Measurements from ENCODE around the gene EXOC2.
"Not testable (repeated sequence)": the region's sequence is repeated elsewhere in the genome, so short reads cannot be mapped to it uniquely, and the experiment has no call there.

Gene EXOC2

DNA sequence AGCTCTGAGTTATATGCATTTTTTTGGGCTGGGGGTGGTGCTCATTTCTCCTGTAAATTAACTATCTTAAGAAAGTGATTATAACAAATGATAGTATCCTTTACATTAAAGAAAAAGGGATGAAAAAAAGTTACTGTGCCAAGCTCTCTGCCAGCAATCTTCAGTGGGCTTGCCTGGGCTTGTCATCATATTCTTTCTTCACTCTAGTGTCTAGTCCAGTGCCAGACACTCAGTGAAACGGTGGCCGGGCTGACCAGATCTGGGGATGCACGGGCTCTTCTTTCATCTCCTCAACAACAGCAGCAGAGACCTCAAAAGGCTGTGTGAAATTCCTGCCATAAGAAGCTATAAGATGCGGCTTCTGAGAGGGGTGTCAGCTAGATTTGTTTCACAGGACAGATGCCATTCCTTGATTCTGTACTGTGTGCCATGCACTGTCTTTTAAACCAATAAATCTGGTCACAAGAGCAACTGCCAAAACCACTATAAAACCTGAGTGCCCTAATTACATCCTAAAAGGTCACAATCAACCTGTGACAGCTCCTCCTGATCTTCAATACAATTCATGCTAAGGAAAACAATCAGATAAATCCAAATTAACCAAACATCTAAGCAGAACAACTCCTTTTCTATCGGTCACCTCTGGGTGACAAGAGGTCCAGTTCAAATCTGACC is 12.1 kb downstream of the EXOC2 start:
- no peak for FAIRE-seq

DNA sequence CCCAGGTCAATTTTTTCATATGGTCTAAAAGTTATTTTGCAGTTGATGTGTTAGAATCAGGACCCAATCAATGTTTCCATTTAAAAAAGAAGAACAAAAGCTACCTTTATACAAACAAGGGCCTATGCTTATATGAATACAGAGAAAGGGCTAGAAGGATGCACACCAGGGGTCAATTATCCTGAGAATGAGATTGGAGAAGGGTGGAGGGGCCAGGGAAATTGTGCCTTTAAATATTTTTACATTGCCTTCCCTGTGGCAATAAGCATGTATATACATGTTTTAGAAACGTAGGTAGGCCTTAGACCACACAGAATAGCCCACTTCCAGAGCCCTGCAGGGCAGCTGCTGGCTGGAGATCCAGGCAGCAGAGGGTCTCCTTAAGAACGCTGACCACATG is 12.7 kb downstream of the EXOC2 start:
- no peak for FAIRE-seq

DNA sequence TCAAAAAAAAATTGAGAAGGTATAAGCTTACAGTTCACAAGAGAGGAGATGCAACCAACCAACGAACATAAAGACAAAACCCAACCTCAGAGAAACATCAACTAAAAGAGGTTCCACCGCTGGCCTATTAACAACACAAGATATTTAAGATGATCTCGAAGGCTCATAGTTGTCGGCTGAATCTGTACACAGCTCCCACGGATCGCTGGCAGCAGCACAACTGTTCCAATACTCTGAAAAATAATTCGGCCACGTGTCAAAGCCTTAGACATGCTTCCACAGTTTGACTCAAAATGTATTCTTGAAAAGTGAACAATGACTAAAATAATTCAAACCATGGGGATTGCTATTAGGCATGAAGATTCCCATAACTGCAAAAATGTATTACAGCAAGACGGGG is 13.7 kb downstream of the EXOC2 start:
- no peak for FAIRE-seq

DNA sequence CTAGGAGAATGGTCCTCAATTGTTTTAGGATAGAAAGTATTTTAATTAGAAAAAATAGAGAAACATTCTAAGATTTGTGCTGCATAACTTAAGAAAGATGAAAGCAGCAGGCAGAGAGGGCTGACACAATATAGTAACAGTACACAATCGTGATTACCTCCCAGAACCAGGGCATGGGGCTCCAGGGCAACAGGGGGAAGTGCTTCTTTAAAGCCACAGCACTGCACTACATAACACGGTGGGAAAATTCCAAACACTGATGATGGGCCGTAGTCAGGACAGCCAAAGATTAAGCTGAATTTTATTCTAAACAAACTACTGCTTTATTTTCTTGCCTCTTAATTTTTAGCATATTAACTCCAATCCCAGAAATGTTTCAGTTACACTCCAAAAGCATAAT is 14.4 kb downstream of the EXOC2 start:
- no peak for FAIRE-seq

DNA sequence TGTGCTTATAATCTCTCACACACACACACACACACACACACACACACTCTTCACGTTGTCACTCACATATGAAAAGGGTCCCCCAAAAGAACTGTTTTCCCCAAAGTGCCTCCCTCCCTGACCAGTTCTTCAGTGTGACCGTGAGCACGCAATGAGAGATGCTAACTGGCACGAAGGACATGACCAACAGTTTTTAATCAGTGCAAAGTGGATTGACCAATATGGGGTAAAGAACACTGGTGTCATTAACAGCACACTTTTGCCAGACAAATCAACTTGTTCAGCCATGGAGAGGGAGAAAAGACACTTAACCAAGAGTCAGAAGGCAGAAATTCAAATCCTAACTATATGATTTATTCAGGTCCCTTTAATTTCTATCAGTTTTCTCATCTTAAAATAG is 15.0 kb downstream of the EXOC2 start:
- no peak for FAIRE-seq

DNA sequence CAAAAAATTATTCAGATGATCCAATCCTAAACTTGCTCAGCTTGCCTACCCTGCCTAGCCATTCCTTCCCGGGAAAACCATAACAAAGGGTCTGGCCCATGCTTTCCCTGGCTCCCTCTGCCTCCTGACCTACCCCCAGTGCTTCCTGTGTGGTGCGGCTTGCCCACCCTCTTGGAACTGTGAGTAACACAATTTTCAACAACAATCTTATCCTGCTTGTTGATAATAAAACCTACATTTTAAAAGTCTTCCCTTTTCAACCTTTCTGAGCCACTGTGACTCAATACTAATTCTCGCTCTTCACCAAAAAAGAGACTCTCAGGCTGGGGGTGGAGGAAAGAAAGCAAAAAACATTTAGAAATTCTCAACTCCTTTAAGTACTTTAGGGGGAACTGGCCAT is 18.0 kb downstream of the EXOC2 start:
- FAIRE-seq, result no peak

DNA sequence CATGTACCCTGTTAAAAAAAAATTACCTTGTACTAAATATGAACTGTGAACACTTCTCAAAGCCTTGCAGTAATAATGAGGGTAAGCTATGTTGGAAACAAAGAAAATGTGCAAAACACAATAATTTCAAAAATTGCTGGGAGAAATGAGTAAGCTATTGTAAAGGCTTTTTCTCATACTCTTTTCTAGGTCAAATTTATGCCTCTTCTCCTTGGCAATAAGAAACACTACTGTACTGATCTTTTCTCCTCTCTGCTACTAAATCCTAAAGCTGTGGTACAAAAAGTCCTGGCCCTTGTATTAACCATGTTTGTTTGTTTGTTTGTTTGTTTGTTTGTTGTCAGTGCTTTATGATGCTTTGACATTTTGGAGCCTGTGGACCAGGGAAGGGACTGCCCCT is 18.5 kb downstream of the EXOC2 start:
- no peak for FAIRE-seq

DNA sequence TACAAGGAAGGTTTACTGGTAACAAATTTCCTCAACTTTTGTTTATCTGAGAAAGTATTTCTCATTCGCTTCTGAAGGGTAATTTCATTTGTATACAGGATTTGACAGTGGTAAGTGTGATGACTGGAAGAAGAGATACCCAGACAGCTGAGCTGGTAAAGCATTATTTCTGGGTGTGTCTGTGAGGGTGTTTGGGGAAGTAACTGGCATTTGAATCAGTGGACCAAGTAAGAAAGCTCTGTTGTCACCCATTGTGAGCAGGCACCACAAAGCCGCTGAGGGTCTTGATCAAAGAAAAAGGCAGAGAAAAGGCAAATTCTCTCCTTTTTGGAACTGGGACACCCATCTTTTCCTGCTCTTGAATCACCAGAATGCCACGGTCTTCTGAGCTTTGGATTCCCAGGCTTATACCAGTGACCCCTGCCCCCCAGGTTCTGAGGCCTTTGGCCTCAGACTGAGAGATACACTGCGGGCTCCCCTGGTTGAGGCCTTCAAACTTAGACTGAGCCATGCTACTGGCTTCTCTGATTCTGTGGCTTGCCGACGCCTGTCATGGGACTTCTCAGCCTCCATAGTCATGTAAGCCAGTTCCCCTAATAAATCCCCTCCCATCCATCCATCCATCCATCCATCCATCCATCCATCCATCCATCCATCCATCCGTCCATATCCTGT is 25.5 kb downstream of the EXOC2 start:
- FAIRE-seq, result no peak

DNA sequence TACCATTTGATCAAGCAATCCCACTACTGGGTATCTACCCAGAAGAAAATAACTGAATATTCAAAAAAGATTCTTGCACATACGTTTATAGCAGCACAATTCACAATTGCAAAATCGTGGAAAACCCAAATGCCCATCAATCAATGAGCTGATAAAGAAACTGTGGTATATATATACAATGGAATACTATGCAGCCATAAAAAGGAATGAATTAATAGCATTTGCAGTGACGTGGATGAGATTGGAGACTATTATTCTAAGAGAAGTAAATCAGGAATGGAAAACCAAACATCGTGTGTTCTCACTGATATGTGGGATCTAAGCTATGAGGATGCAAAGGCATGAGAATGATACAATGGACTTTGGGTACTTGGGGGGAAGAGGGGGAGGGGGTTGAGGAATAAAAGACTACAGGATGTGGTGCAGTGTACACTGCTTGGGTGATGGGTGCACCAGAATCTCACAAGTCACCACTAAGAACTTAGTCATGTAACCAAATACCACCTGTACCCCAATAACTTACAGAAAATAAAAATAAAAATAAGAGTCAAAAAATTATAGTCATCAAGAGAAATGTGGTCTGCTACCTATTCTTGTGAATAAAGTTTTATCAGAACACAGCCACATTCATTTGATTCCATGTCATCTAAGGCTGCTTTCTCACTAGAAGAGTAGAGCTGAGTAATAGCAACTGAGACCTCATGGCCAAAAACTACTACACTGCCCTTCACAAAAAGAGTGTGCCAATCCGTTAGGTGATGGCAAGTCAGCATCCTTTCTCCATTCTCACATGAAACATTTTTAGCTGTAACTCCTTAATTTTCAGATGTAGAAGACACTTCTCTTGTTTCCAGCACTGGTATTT is 27.3 kb downstream of the EXOC2 start:
- FAIRE-seq, result no peak

DNA sequence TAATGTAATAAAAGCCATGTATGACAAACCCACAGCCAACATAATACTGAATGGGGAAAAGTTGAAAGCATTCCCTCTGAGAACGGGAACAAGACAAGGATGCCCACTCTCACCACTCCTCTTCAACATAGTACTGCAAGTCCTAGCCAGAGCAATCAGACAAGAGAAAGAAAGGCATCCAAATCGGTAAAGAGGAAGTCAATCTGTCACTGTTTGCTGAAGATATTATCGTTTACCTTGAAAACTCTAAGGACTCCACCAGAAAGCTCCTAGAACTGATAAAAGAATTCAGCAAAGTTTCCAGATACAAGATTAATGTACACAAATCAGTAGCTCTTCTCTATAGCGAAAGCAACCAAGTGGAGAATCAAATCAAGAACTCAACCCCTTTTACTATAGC is 29.2 kb downstream of the EXOC2 start:
- FAIRE-seq, result not testable (repeated sequence)

DNA sequence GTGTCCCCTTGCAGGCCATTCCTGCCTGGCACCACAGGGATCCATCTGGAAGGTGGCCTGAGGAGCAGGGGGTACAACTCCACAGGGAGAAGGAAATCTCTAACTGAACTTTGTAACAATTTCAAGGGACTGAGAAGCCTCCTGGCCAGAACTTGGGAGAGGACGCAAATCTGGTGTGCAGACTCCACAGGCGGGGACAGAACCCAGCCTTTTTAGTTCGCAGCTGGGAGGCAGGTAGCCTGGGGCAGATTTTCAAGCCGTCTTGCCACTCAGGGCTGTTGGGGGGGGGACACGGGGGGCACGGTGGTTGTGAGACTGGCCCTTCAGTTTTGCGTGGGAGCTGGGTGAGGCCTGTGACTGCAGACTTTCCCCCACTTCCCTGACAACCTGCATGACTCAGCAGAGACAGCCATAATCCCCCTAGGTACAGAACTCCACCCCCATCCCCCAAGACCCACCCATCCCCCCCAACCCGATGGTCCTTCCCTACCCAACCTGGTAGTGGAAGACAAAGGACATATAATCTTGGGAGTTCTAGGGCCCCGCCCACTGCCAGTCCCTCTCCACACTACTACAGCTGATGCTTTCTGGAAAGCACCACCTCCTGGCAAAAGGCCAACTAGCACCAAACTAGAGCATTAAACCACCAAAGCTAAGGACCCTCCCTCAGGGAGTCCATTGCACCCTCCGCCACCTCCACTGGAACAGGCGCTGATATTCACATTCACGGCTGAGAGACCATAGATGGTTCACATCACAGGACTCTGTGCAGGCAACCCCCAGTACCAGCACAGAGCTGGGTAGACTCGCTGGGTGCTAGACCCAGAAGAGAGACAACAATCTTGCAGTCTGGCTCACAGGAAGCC is 33.0 kb downstream of the EXOC2 start:
- FAIRE-seq, result no peak

DNA sequence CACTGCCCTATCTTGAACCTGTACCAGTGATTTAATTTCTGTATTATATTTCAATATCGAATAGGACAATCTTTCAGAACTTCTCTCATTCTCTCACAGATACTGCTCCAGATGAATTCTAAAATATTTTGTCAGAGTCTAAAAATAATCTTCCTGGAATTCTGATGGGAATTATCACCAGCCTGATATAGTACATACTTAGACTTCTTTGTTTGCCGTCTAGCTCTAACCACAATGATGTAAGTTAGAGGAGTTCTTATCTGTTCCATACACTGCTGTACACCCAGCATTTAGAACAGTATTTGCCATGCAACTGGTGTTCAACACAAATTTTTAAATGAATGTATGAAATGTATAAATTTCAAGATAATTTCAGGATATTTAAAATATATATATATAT is 34.7 kb downstream of the EXOC2 start:
- no peak for FAIRE-seq

DNA sequence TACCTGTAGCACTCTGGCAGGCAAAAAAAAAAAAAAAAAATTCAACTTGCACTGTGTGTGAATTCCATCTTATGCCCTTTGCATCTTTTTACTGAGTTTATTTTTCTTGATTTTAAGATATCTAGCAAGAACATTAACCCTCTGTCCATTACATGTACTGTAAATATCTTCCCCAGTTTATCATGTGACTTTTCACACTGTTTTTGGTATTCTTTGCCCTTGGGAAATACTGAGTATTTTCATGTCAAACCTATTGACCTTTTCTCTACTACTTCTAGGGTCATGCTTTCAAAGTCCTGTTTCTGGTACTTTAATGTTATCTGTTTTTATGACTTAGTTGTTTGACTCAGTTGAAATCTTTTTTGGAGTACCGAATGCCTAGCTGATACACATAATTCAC is 35.2 kb downstream of the EXOC2 start:
- no peak for FAIRE-seq

DNA sequence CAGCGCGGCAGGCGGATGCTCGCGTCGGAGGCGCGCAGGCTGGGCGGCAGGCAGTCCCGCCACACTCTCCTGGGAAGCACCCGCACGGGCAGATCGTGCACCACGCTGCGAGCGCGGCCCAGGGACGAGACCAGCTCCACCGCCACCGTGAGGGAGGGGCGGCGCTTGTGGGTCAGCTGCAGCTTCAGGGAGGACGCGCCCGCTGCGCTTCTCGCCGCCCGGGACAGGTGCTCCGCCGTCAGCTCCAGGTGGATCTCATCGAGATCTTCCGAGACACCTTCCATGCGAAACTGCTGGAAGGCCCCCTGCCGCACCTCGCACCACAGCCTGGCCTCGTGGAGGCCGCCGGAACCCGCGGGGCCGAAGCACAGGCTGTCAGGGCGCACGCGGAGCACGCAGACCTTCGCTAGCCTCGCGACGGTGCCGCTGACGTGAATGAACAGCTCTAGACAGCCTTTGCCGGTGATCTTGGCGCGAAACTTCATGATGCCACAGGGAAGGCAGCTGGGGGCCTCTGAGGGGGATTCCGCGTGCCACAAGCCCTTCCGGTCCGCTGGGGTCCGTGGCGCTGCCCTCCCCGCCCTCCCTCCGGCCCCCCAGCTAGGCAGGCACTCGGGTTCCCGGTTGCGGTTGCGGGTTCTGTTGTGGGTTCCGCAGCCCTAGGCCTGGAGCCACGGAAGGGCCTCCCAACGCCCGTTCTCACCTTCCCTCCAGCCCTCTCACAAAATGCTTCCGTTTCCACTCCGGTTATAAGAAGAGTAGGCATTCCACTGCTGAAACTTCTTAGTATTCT is 36.3 kb downstream of the EXOC2 start, which contains the start of gene HUS1B:
TSS of gene HUS1B (minus strand) at position 641 of the 793 bp plus-strand sequence. CDS start at position 485, 156 bp downstream.
- no peak for FAIRE-seq

DNA sequence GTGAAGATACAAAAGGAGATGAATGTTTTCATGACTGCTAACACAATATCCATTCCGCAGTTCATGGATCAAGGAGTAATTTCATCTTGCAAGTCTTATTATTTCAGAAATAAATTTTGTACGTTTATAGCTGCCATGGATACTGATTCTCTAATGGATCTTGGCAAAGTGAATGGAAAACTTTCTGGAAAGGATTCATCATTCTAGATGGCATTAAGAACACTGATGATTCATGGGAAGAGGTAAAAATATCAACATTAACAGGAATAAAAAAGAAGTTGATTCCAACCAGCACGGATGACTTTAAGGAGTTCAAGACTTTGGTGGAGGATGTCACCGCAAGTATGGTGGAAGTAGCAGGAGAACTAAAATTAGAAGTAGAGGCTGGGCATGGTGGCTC is 38.8 kb downstream of the EXOC2 start:
- no peak for FAIRE-seq

DNA sequence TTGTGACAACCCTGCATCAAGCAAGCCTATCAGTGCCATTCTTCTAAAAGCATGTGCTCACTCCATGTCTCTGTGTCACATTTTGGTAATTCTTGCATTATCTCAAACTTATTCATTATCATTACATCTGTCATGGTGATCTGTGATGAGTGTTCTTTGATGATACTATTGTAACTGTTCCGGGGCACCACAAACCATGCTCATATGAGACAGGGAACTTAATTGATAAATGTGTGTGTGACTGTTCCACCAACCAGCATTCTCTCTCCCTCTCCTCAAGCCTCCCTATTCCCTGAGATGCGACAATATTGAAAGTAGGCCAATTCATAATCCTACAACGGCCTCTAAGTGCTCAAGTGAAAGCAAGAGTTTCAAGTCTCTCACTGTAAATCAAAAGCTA is 40.1 kb downstream of the EXOC2 start:
- FAIRE-seq, result no peak

DNA sequence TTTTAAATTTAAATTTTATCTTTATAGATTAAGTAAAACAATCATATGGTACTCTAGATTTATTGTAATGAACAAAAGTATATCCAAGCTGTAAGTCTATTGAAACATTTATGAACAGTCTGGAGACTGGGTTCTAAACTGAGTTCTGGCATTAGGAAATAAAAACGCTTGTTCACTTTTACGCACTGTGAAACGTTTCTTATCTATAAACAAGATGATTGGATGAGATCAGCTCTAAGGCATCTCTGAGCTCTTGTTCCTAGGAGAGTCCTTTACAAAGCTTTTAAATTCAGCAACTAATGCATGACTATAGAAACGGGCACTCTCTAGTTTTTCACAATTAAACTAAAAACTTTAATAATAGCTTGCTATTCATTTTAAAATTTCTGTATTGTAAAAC is 42.8 kb downstream of the EXOC2 start:
- no peak for FAIRE-seq

DNA sequence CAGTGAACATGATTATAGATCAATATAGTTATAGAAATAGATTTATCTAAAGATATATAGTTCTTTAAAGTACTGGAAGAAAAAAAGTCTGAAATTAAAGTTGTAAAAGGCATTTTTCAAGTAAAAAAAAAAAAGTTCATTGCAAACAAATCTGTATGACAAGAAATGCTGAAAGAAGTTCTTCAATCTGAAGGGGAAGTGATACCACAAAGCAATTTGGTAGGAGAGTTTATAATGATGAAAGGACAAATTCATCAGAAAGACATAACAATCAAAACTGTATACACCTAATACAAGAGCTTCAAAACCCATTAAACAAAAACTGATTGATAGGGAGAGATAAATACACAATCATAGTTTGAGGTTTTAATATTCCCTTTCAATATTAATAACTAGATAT is 50.1 kb downstream of the EXOC2 start:
- FAIRE-seq, result no peak

DNA sequence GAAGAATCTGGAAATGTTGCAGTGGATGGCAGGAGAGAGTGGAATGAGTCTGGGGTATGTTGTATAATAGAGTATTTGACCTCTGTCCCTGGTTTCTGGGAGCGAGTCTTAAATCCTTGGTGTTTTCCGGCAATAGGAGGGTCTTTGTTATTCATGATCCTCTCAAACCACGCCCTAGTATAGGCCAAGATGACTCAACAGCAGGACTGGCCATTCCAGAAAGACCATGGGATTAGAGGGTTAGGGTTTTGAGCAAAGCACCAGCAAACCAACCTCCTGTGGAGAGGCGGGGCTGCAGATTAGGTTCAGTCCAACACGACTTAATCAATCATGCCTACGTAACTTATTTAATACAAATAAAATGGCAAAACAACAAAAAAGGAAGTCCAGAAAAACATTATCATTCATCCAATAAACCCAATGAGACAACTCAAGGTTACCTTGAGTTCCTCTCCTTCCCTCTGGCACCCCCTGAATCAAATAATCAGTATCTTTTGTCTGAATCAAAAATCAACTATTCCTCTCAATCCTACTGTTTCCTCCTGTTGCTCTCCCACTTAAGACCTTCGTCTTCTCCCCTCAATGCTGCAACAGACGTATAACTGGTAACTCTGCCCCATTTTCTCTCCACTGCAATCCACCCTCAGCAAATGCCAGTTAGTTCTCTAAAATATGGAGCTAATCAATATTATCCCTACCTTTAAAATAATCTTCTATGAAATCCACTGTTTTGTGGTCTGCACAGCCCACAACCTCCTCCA is 51.5 kb downstream of the EXOC2 start:
- no peak for FAIRE-seq

DNA sequence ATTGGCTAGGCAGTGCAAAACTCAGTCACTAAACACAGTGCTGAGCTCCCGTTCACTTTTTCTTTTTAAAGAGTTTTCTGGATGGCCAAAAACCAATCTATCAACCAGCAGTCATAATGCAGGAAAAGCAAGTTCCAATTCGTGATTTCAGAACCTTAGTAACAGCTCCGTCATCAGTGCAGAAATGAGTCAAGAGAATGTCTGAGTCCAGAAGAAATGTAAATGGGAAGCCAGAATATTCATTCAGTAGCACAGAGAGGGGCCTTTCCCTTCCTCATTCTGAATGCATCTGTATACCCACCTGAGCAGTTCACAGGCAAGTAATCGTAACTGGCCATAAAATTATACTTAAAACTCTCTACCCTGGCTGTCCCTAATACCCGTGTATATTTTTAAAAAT is 56.5 kb downstream of the EXOC2 start:
- no peak for FAIRE-seq

DNA sequence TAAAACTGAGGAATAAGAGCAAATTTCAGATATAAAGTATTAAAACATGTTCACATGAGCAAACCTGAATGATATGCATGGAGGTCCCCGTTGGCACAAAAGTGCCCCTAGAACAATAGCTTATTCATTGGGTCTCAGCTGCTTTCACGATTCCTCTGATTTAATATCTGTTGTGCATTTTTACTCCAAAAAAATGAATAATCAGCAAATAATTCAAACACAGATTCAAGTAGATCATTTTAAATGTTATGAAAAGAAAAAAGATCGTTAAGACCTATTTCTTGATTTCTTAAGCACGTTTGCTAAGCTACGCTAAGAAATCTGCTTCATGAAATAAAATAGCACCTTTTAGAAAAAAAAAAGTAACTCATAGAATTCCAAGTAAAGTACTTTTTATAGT is 57.7 kb downstream of the EXOC2 start:
- no peak for FAIRE-seq
